ENCODE data around the gene MID1. TPM values are rescaled to one million over a fixed set of nuclear protein-coding genes. Genes with fewer than 3 reads are reported as not detected.

MID1 gene
- total RNA-seq, 4 donors from 2014 or later: 0.91 to 1.9 (median 1.8) TPM

DNA sequence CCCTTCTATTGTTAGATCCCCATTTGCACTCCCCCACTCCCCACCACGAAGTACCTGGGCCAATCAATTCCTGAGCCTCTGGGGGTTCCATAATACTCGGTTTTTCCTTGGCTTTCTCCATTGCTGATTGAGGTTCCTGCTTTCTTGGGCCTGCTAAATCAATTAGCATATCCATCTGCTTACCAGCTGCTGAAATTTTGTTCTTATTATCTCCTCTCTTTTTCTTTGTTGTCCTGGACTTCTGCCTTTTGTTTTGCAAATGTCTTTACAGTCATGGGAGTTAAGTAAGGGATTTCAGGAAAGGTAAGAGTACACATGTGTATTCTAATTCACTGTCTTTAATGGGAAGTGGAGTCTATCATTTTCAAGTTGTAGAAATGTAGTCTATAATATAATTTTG is 222.2 kb downstream of the MID1 start:
- DNase-seq (no peak), ATAC-seq (no peak)
- Histone ChIP-seq H3K4me3 (no peak overlapping the region), H3K27me3 (no peaks in the 10 kb centered on the region), H3K9me3 (no peaks in the 10 kb centered on the region), H3K4me1 (no peaks in the 10 kb centered on the region), H3K27ac (no peak overlapping the region), H3K36me3 (no peaks in the 10 kb centered on the region)
- TF ChIP-seq POLR2A (IDR thresholded peaks at IDR 0.05): no peak
- in situ Hi-C loops (cut with MboI; ENCODE audit: low sequenced_read_pairs in 4 of 4) (no loop called here), intact Hi-C loops (cut with DNase I; ENCODE audit: low total_unique reads) (no loop called here)

DNA sequence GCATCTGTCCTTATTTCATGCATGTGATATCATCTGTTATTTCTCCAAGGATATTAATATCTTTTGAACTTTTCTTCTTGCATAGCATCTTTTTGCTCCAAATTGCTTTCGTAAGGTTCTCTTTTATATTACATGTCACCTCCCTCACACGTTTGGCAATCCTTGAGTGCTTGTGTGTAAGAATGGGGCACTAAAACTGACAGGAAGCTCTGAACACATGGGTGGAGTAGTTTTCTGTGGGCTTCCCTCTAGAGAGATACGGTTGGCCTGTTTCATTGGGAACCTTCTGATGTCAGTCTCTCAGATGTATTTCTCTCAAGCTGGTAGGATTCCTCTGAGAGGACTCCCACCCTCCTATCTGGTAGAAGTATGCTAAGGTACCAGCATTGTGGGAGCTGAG is 223.0 kb downstream of the MID1 start:
- H3K9me3 ChIP-seq: no peaks in the 10 kb centered on the region
- no peak for DNase-seq
- H3K27ac ChIP-seq: no peak overlapping the region
- no peaks in the 10 kb centered on the region for H3K27me3 ChIP-seq
- no peaks in the 10 kb centered on the region for H3K36me3 ChIP-seq
- no peak overlapping the region for H3K4me3 ChIP-seq
- intact Hi-C loops (cut with DNase I; ENCODE audit: low total_unique reads): no loop called here
- H3K4me1 ChIP-seq: no peaks in the 10 kb centered on the region
- in situ Hi-C loops (cut with MboI; ENCODE audit: low sequenced_read_pairs in 4 of 4): no loop called here
- no peak for ATAC-seq
- TF ChIP-seq CTCF (IDR thresholded peaks at IDR 0.05 in 4 of 5, conservative IDR thresholded peaks at IDR 0.05 in 1 of 5): no peak
- no peak for TF ChIP-seq POLR2A (IDR thresholded peaks at IDR 0.05)

DNA sequence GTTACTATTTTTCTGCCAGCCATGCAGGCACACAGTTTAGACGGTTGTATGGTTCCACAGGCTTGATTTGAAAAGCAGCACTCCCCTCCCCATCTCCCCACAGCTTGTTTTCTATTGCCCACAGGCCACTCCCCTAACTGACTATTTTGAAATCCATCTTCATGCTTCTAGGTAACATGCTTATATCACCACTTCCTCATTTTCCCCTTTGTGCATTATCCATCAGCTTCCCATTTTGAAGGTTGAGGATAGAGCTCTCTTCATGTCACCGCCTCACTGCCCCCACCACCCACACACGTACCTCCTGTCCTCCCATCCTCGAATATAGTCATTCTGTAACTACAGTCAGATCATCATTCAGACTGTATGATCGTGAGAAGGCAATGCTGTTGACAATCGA is 224.7 kb downstream of the MID1 start:
- TF ChIP-seq CTCF (IDR thresholded peaks at IDR 0.05 in 4 of 5, conservative IDR thresholded peaks at IDR 0.05 in 1 of 5) (no peak), POLR2A (IDR thresholded peaks at IDR 0.05) (no peak)
- Histone ChIP-seq H3K4me1 (no peaks in the 10 kb centered on the region), H3K4me3 (no peak overlapping the region), H3K9me3 (no peaks in the 10 kb centered on the region), H3K36me3 (no peaks in the 10 kb centered on the region), H3K27ac (no peak overlapping the region), H3K27me3 (no peaks in the 10 kb centered on the region)
- ATAC-seq (no peak), DNase-seq (no peak)
- intact Hi-C loops (cut with DNase I; ENCODE audit: low total_unique reads) (no loop called here), in situ Hi-C loops (cut with MboI; ENCODE audit: low sequenced_read_pairs in 4 of 4) (no loop called here)

Data from gastrocnemius medialis (tissue), 4 donors.